SH-SY5Y (cell line): ENCODE results near the gene ADCY2.

Experiments
- GATA2 ChIP-seq: IDR thresholded peaks from 2 replicates; pipeline ENCODE4 v1.6.1; 2011; ENCODE audit warnings: mild to moderate bottlenecking, low read depth, low read length
- GATA3 ChIP-seq: IDR thresholded peaks from 2 replicates; pipeline ENCODE4 v1.6.1; 2011; ENCODE audit warnings: low read depth, mild to moderate bottlenecking, low read length, moderate library complexity

DNA sequence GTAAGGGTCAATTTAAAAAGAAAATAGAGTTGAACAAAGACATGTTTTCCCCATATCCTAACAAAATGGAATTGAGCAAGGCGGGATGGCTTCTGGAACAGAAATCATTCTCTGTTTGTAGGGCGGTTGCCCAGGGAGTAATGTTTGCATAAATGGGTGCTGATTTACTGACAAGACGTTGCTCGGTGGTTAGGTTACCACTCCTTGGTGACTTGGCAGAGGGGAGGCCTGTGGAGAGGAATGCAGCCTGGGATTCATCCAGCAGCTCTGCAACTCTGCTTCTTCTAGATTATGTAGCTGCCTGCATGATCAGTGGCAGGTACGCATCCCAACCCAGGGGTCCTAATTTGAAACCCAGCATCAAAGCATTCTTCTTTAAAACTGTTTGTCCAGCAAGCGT is 254.8 kb downstream of the ADCY2 start:
- TF ChIP-seq GATA2 (no peak), GATA3 (no peak)
